ENCODE measurements around the gene TASP1.
"Not testable (repeated sequence)": the region's sequence is repeated elsewhere in the genome, so short reads cannot be mapped to it uniquely, and the experiment has no call there.

Gene TASP1

GRCh38 chr20:13493143-13493542, 145.6 kb downstream of the TASP1 start:
- no peak for DNase-seq (ENCODE audit: low read depth)

GRCh38 chr20:13492001-13492481, 146.7 kb downstream of the TASP1 start:
- no peak for DNase-seq (ENCODE audit: low read depth)

GRCh38 chr20:13487202-13487601, 151.5 kb downstream of the TASP1 start:
- DNase-seq (ENCODE audit: low read depth): no peak

GRCh38 chr20:13486694-13487093, 152.0 kb downstream of the TASP1 start:
- no peak for DNase-seq (ENCODE audit: low read depth)

- DNase-seq (ENCODE audit: low read depth): no peak
Measured at GRCh38 chr20:13485576-13485975, 153.2 kb downstream of the TASP1 start.

GRCh38 chr20:13485019-13485418, 153.7 kb downstream of the TASP1 start:
- DNase-seq (ENCODE audit: low read depth): not testable (repeated sequence)

GRCh38 chr20:13483472-13483871, 155.3 kb downstream of the TASP1 start:
- DNase-seq (ENCODE audit: low read depth): not testable (repeated sequence)

GRCh38 chr20:13478366-13478765, 160.4 kb downstream of the TASP1 start:
- no peak for DNase-seq (ENCODE audit: low read depth)

- no peak for DNase-seq (ENCODE audit: low read depth)
Measured at GRCh38 chr20:13474467-13474866, 164.3 kb downstream of the TASP1 start.

GRCh38 chr20:13469262-13469661, 169.5 kb downstream of the TASP1 start:
- no peak for DNase-seq (ENCODE audit: low read depth)

- DNase-seq (ENCODE audit: low read depth): no peak
Measured at GRCh38 chr20:13468166-13468565, 170.6 kb downstream of the TASP1 start.

- no peak for DNase-seq (ENCODE audit: low read depth)
Measured at GRCh38 chr20:13464702-13465101, 174.0 kb downstream of the TASP1 start.

GRCh38 chr20:13461849-13462458, 176.8 kb downstream of the TASP1 start:
- DNase-seq (ENCODE audit: low read depth): no peak

GRCh38 chr20:13458860-13459451, 179.8 kb downstream of the TASP1 start:
- no peak for DNase-seq (ENCODE audit: low read depth)

- no peak for DNase-seq (ENCODE audit: low read depth)
Measured at GRCh38 chr20:13457487-13457886, 181.2 kb downstream of the TASP1 start.

GRCh38 chr20:13455713-13456112, 183.0 kb downstream of the TASP1 start:
- DNase-seq (ENCODE audit: low read depth): no peak

- no peak for DNase-seq (ENCODE audit: low read depth)
Measured at GRCh38 chr20:13453367-13453766, 185.4 kb downstream of the TASP1 start.

GRCh38 chr20:13452470-13453124, 186.1 kb downstream of the TASP1 start:
- DNase-seq (ENCODE audit: low read depth): no peak

GRCh38 chr20:13449868-13450434, 188.8 kb downstream of the TASP1 start:
- no peak for DNase-seq (ENCODE audit: low read depth)

- no peak for DNase-seq (ENCODE audit: low read depth)
Measured at GRCh38 chr20:13447385-13448180, 191.1 kb downstream of the TASP1 start.

GRCh38 chr20:13443690-13444089, 195.0 kb downstream of the TASP1 start:
- DNase-seq (ENCODE audit: low read depth): no peak

GRCh38 chr20:13442986-13443385, 195.7 kb downstream of the TASP1 start:
- DNase-seq (ENCODE audit: low read depth): no peak
